ENCODE results near the gene IFNA2.
"Not testable (repeated sequence)": the region's sequence is repeated elsewhere in the genome, so short reads cannot be mapped to it uniquely, and the experiment has no call there.

Gene IFNA2

DNA sequence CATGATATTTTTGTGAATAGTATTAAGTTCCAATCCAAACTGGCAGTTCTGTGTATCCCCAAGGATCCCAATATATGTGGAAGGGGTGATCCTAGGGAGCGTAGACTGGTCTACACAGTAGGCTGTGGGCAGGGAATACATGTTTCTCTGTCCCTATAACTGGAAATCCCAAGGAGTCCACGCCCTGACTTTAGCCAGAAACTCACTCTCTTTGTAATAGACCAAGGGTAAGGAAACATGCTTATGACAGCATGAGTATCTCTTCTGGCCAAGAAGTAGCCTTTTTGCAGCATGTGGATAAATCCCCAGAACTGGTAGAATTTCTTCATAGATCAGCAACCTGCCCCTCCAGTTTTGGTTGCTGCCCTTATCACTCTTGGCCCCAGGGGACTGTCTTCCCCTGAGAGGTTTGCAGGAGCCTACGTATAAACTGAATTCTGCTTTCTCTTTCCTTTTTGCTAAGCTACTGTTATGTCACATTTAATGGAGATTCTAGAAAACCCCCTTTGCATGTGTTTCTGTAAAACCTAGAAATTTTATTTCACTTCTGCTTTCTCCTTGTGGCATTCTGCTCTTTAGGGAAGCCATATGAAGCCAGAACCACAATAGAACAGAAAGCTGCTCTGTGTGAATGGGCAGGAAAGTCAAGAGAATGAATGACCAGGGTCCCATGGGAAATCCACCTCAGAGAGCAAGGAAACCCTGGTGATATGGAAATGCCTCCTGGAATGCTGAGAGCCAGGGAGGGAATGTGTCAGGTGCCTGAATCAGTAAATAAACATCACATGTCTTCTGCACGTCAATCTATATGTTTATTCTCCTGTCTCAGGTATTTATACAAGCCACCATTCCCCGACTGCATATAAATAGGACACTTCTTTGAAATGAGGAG is 3.5 kb downstream of the IFNA2 start:
- DNase-seq (ENCODE audit: low read depth in 2 of 2), result no peak

DNA sequence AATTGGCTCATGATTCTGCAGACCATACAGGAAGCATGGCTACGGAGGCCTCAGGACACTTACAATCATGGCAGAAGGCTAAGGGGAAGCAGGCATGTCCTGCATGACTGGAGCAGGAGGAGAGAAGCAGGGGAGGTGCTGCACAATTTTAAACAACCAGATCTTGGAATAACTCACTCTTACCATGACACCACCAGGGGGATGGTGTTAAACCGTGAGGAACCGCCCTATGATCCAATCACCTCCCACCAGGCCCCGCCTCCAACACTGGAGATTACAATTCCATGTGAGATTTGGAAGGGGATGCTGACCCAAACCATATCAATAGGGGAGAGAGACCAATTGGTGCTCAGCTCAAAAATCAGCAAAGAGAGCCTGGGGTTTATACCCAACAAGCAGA is 13.7 kb downstream of the IFNA2 start:
- not testable (repeated sequence) for DNase-seq (ENCODE audit: low read depth in 2 of 2)

DNA sequence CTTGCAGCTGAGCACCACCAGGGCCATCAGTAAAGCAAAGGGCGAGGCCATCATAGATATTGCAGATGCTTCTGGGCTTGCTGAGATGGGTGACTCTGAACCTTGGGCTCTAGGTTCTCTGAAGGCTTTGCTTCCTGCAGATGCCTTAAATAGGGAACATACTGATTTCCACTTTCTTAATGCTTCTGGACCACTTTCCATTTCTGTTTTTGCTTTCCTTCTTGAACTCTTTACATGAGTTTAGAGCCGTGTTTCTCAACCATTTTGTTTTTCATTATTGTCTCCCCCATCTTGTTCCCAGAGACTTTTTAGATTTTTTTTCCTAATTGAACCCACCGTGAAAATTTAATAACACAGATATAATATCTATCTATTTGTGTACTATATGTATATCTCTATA is 17.2 kb downstream of the IFNA2 start, which contains the start of gene IFNA13:
IFNA13 (minus strand) TSS at position 101 of the 400 bp plus-strand sequence; CDS start at position 54, 47 bp downstream.
- DNase-seq (ENCODE audit: low read depth in 2 of 2), result no peak

DNA sequence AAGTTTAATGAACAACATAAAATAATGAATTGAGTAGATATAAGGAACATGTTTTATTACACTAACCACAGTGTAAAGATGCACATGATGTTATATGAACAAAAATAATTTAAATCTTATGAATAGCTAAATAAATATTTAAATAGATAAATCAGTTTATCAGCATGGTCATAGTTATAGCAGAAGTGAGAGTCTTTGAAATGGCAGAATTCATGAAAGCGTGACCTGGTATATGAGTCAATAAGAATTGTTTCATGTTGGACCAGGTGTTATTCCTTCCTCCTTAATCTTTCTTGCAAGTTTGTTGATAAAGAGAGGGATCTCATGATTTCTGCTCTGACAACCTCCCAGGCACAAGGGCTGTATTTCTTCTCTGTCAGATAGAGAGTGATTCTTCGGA is 18.0 kb downstream of the IFNA2 start:
- not testable (repeated sequence) for DNase-seq (ENCODE audit: low read depth in 2 of 2)

DNA sequence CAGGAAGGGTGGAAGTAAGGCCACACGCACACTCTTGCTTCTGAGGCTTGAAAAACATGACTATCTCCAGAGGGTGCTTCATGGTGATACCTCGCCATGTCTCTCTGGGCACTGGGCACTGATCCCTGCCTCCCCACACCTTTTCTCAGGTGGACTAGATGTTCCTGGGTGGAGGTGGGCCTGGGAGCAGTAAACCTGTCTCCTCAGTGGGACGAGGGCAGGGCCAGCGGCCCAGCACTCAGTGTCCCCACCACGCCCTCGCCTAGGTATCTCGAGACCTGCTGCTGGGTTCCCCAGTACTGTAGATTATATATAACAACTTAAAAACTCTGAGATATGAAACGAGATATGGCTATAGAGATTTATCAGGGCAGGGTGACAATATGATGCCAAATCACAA is 22.9 kb downstream of the IFNA2 start:
- DNase-seq (ENCODE audit: low read depth in 2 of 2), result no peak

DNA sequence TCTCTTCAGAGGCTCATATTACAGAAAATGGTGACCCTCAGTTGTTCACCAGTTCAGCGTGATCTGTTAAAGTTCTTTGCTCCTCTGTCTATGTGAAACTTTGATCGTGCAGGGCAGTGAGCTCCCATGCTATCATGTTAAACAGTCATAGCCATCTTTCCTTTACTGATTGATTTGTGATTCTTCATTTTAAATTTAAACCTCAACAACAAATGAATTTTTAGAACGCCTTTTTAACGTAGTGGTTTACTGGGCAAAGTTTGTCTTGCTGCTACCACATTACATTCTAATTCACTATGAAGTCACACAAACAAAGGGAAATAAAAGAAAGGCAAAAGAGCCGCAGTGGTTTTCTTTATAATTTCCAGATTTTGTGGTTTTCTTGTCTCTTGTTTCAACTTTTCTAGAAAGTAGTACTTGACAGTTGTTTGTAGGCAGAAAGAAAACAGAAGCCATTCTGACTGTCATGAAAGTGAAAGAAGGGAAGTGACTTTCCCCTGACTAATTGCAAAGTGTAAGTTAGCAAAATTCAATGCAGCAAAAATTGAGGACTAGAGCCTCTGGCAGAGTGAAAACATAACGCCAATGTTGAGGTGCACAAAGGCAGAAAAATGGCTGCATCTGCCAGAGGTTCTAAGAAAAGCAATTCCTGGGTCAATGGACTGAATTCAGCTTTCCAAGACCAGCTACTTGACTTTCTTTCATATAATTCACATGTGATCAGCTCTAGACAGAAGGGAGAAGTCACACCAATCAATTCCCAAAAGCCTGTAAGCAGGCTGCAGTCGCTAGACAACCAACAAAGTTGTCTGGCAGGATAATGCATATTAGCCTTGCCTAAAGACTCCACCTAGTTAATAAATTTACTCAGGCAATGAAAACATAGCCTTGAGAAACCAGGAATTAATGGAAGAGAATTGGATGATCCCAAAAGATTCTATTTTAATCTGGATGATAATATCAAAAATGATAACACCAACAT is 27.4 kb downstream of the IFNA2 start:
- DNase-seq (ENCODE audit: low read depth in 2 of 2), result no peak

DNA sequence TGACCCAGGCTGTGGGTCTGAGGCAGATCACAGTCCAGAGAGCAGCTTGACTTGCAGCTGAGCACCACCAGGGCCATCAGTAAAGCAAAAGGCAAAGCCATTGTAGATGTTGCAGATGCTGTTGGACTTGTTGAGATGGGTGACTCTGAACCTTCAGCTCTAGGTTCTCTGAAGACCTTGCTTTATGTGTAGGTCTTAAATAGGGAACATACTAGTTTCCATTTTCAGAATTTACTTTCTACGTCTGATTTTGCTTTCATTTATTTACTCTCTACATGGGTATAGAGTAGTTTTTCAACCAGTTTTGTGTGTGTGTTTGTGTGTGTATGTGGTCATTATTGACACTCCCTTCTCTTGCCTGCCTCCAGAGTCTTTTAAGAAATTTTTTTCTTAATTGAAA is 34.4 kb downstream of the IFNA2 start, which contains the start of gene IFNA6:
IFNA6 (minus strand) TSS at position 101 of the 400 bp plus-strand sequence; CDS start at position 101, 0 bp downstream.
- DNase-seq (ENCODE audit: low read depth in 2 of 2), result no peak

DNA sequence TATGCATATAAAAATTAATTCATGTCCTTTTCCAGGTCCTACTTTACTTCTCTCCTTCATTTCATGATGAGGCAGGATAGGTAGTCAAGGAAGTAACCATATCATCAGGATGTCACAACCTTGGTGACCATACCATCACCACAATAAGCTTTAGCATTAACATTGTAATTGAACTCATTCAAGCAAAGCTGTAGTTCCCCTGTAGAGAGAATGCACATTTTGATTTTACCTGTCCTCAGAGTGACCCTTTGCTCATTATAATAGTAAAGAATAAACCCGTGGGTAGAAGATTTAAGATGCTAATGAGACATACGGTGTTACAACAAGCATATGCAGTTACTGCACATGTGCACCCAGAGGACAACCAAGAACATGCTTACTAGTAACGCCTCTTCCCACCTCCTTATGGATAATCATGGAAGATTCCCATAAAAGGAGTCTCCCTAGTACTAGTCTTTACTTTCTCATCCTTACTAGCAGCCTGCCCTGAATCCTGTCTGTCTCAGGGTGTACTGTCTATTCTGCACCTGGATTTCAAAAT is 36.7 kb downstream of the IFNA2 start:
- no peak for DNase-seq (ENCODE audit: low read depth in 2 of 2)

DNA sequence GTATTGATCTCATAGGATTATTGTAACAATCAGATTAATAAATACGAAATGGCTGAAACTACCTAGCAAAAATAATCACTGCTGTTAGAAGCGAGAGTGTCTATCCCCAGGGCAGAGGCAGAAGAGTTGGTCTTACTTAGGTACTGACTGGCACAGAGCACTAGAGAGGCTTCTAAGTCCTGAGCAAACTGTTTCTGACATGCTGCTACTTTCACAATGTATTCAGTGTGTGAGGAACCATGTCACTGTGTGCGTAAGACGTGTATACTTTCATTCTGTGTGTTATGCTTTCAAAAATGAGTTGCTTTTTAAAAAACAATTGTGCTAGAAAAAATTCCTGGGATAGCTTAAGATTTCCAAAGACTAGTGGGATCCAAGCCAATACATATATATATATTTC is 44.5 kb downstream of the IFNA2 start:
- no peak for DNase-seq (ENCODE audit: low read depth in 2 of 2)

DNA sequence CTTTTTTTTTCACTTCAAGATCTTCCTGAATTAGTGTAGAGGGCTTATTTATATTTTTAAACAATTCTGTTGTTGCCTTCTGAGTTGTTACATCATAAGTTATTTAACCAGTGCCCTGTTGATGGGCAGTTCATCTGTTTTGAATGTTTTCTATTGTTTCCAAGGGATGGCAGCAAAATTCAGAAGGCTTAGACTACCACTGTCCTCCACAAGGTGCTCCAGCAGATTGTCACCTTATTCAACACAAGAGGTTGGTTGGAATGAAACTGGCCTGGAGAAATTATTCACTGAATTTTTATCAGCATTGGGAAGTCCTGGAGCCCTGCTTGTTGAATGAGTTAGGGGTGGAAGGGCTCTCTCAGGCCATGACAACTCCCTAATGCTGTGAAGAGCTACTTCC is 48.7 kb downstream of the IFNA2 start:
- no peak for DNase-seq (ENCODE audit: low read depth in 2 of 2)

DNA sequence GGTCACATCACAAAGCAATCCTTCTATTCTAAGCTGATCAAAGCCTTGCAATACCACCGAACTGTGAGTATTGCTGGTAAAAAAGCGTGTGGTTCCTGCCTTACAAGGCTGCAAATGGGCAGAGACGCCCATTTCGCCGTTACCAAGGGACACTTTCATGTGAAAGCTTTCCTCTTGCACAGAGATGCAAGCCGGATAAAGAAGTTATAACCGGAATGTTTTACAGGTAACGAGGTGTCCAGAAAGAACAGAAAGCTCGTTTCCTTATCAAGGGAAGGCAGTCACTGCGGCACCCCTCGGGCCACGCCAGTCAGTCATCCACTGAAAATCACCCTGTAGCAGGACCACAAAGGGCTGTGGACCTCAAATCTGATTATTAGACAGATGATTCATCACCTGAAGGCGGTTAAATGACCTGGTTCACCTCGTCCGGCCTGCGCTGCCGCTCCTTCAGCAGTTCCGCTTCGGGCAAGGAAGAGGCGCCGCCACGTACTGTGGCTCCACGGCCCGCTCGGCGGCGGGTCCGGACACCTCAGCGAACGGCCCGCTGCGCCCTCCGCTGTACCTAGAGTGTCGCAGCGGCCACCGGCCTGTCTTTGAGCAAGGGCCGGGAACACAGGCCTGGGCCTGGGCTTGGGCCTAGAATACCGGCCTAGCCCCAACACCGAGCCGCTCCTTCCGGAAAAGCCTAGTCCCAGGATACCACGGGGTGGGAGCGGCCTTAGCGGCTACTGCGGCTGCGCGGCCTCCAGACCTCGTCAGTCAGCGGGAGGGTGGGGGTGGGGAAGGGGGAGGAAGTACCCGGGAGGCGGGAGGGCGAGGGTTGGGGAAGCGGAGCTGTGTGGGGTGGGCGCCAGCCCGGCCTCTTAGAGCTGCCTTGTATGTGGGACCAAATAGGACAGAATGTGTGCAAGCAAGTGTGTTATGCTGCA is 50.2 kb downstream of the IFNA2 start, which contains the start of gene KLHL9:
KLHL9 (minus strand) TSS at position 704 of the 932 bp plus-strand sequence; CDS start at position 159, 545 bp downstream.
- peak; percentile 83 to 87 for DNase-seq (ENCODE audit: low read depth in 2 of 2)

Data from stimulated activated CD4-positive, alpha-beta T cell treated with anti-CD3 and anti-CD28 coated beads, Interleukin-4, amount 100 ng/mL, for 48 hours (primary cell).